ENCODE measurements around the gene WDR7. TPM values are rescaled to one million over a fixed set of nuclear protein-coding genes. Genes with fewer than 3 reads are reported as not detected.

The WDR7 gene
- total RNA-seq: 10 to 100 TPM; 20.4 to 64.6 (median 32.4) TPM
- polyA plus RNA-seq: 10 to 100 TPM in 1 of 3 donors, 1 to 10 TPM in 2; 3.6 to 21.3 (median 4.0) TPM
- long read RNA-seq, donor 1, full-length matches to known transcripts: 3 of 3 reads
- long read RNA-seq, donor 1, partial matches to known transcripts: 0 of 3 reads
- long read RNA-seq, donor 1, other reads (novel, unspliced or antisense): 0 of 3 reads
- long read RNA-seq, donor 2, partial matches to known transcripts: 0 of 1 reads
- long read RNA-seq, donor 2, other reads (novel, unspliced or antisense): 0 of 1 reads
- long read RNA-seq, donor 3: 0 reads
- long read RNA-seq, donor 4, partial matches to known transcripts: 1 of 3 reads
- long read RNA-seq, donor 4, other reads (novel, unspliced or antisense): 2 of 3 reads
- long read RNA-seq, donor 5, full-length matches to known transcripts: 4 of 10 reads
- long read RNA-seq, donor 5, partial matches to known transcripts: 4 of 10 reads
- long read RNA-seq, donor 5, other reads (novel, unspliced or antisense): 2 of 10 reads
- long read RNA-seq, donor 6, partial matches to known transcripts: 1 of 3 reads
- long read RNA-seq, donor 6, other reads (novel, unspliced or antisense): 2 of 3 reads
- long read RNA-seq, donor 7: 0 reads
- long read RNA-seq, donor 8: 0 reads
- long read RNA-seq, donor 9: 0 reads
- long read RNA-seq, donor 10: 0 reads

DNA sequence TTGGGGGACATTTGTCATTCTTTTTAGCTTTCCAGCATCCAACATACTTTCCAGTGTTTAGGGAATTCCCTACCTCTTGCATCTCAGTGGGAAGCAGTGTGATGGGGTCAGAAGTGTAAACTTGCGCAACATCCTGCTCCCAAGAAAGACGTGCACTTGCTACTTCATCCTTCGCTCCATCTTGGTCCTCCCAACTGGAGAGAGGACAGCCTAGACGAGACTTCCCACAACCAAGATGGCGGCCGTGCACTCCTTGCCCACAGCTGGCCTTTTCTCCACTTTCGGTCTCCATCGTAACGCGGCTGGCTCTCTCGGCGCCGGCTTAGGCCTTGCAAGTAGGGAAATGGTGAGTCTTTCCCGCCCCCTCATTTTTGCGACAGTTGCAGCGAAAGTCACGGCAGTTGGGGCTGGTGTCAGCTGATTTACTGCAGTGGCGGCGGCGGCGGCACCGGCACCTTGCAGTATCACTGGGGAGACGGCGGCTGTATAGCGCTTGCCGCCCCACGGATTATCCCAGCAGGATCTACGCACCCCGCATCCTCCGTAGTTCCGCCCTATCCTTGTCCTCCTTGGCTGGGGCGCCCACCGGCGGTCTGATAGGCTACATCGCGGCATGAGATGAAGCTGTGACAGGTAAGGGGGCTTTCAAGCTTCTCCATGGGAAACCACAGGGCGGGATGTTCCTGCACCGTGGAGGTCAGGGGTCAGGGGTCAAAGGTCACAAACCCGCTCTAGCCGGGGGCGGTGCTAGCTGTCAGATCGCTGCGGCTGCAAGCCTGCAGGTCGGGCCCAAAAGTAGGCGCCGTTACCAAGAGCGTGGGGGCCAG is at the start of gene WDR7:
WDR7 (plus strand) TSS at position 416 of the 827 bp plus-strand sequence. CDS start 21,157 bp downstream, outside the sequence.
- TF ChIP-seq POLR2A (IDR thresholded peaks at IDR 0.05): peak; percentile 24 to 63
- no peak for TF ChIP-seq CTCF (IDR thresholded peaks at IDR 0.05)
- intact Hi-C loops (cut with DNase I): no loop called here
- Histone ChIP-seq H3K9me3 (replicated peaks in 1 of 3) (no peaks in the 10 kb centered on the region), H3K27me3 (no peaks in the 10 kb centered on the region), H3K27ac (peak within 1 kb of the TSS; percentile 67 to 94 (median 81)), H3K4me3 (peak within 1 kb of the TSS; percentile 59 to 100 (median 93)), H3K36me3 (replicated peaks in 1 of 2) (no peaks in the 10 kb centered on the region), H3K4me1 (replicated peaks in 1 of 2) (peaks cover 7 to 23% of the 10 kb centered on the region in 2 donors)
- WGBS, 4 donors: 0 to 1% (median 1%) methylated on average over 18 to 47 of the region's 47 CpGs
- peak; percentile 94 to 99 (median 98) for DNase-seq

DNA sequence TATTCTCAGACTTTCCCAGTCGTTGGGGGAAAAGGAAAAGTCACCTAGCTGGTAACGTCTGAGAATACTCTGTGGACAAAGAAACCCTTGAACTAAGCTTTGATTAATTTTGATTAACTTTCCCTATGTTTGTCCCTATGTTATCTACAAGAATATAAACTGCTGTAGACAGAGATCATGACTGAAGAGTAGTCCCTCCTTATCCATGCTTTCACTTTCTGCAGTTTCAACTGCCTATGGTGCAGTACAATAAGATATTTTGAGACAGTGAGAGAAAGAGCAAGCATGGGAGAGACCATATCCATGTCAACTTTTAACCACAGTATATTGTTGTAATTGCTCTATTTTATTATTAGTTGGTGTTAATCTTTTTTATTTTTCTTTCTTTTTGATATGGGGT is 44.5 kb upstream of the WDR7 start:
- Histone ChIP-seq H3K4me3 (no peak overlapping the region), H3K9me3 (replicated peaks in 1 of 3) (no peaks in the 10 kb centered on the region), H3K27me3 (no peaks in the 10 kb centered on the region), H3K36me3 (replicated peaks in 1 of 2) (peaks cover 0 to 43% of the 10 kb centered on the region in 2 donors), H3K4me1 (replicated peaks in 1 of 2) (no peaks in the 10 kb centered on the region), H3K27ac (no peak overlapping the region)
- intact Hi-C loops (cut with DNase I): no loop called here
- WGBS, 4 donors: 87 to 96% (median 95%) methylated on average over 2 of the region's 2 CpGs
- no peak for DNase-seq
- TF ChIP-seq CTCF (IDR thresholded peaks at IDR 0.05): no peak

DNA sequence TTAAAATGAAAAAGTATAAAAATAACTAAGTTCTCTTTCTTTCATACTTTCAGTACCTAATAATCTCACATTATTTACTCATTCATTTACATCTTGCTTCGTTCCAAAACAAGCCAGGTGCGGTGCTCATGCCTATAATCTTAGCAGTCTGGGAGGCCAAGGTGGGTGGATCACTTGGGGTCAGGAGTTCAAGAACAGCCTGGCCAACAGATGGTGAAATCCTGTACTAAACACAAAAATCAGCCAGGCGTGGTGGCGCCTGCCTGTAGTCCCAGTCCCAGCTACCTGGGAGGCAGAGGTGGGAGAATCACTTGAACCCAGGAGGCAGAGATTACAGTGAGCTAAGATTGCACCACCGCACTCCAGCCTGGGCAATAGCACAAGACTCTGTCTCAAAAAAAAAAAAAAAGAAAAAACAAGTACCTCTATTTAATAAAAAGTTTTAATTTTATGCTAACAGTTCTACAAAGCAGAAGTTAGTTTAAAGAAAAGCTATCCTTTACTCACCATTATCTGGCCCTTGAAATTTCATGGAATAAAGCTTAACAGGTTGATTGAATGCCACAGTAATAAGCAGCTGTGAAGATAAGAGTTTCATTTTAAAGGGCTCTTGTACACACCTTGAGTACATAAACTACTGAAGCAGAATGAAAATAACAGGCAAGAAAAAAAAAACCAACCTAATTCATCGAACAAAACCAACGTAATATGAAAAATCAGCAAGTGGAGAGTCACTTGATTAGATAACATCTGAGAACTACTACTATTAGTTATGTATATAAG is 35.2 kb upstream of the WDR7 start:
- 79 to 90% (median 83%) methylated on average over 7 of the region's 7 CpGs for WGBS, 4 donors
- intact Hi-C loops (cut with DNase I): no loop called here

More for the DNA sequence above, 35.2 kb upstream of the WDR7 start:
- no peak for TF ChIP-seq CTCF (IDR thresholded peaks at IDR 0.05)
- no peak for TF ChIP-seq POLR2A (IDR thresholded peaks at IDR 0.05)
- Histone ChIP-seq H3K9me3 (replicated peaks in 1 of 3) (no peaks in the 10 kb centered on the region), H3K36me3 (replicated peaks in 1 of 2) (peaks cover 0 to 53% of the 10 kb centered on the region in 2 donors), H3K27ac (no peak overlapping the region), H3K4me1 (replicated peaks in 1 of 2) (no peaks in the 10 kb centered on the region), H3K4me3 (no peak overlapping the region), H3K27me3 (no peaks in the 10 kb centered on the region)
- no peak for DNase-seq
